Upper lobe of left lung (tissue), 6 donors: Measurements from ENCODE around the gene TFCP2. TPM values are rescaled to one million over a fixed set of nuclear protein-coding genes. Genes with fewer than 3 reads are reported as not detected.

ENCODE experiments used
- ATAC-seq, 2 donors: fragments of 200-7000 bp; cut with Tn5 transposase; one replicate each; pipeline ENCODE4 v1.9.1; 2022; ENCODE audit warnings: mild to moderate bottlenecking in 2 of 2, moderate library complexity in 2 of 2; ENCODE audit not compliant: low FRiP score in 2 of 2
- DNase-seq, 2 donors: peaks; one replicate each; pipeline ENCODE4 v3.0.0-alpha.2; 2019 to 2020
- H3K27ac ChIP-seq, 4 donors: fragments of 200-600 bp; sonication (generic); one replicate each; pipeline ENCODE4 v1.5.1; 2016 to 2019
- H3K27me3 ChIP-seq, 4 donors: fragments of 200-600 bp; sonication (generic); one replicate each; pipeline ENCODE4 v1.5.1; 2017 to 2019
- H3K36me3 ChIP-seq, 4 donors: fragments of 200-600 bp; sonication (generic); one replicate each; pipeline ENCODE4 v1.5.1; 2016 to 2019
- H3K4me1 ChIP-seq, 4 donors: fragments of 200-600 bp; sonication (generic); one replicate each; pipeline ENCODE4 v1.5.1; 2018 to 2019
- H3K4me3 ChIP-seq, 4 donors: fragments of 200-600 bp; sonication (generic); one replicate each; pipeline ENCODE4 v1.5.1; 2017 to 2019; ENCODE audit warnings: mild to moderate bottlenecking in 2 of 4, moderate library complexity in 1 of 4
- H3K9me3 ChIP-seq, 4 donors: fragments of 200-600 bp; sonication (generic); one replicate each; pipeline ENCODE4 v1.5.1; 2018 to 2019
- CTCF ChIP-seq, 6 experiments: fragments of 450-650 bp in 4 of 6; fragments of 200-600 bp in 2 of 6; sonication (generic) in 2 of 6; IDR thresholded peaks; one replicate each; pipeline ENCODE4 v1.5.1; 2016 to 2019; ENCODE audit warnings: antibody characterized with exemption in 6 of 6
- EP300 ChIP-seq, 4 donors: sonication (generic); formaldehyde crosslinking; IDR thresholded peaks; one replicate each; pipeline ENCODE4 v1.5.1; 2017; ENCODE audit warnings: antibody characterized with exemption in 4 of 4, control low read depth in 2 of 4
- POLR2A ChIP-seq, 4 donors: fragments of 450-650 bp; IDR thresholded peaks; one replicate each; pipeline ENCODE4 v1.5.1; 2016 to 2017; ENCODE audit warnings: antibody characterized with exemption in 4 of 4, mild to moderate bottlenecking in 2 of 4
- POLR2AphosphoS5 ChIP-seq, 2 donors: sonication (generic); formaldehyde crosslinking; IDR thresholded peaks; one replicate each; pipeline ENCODE4 v1.5.1; 2017; ENCODE audit warnings: antibody characterized with exemption in 2 of 2
- WGBS, 2 donors: methylation state at CpG; one replicate each; pipeline ENCODE4 v1.1.5; 2017 to 2018; 5-methylcytosine and 5-hydroxymethylcytosine counted together
- total RNA-seq, 6 donors: library from RNA; depleted of rRNA in 4 of 6; stranded (reverse); fragments of >200 nt in 4 of 6; gene quantifications; one replicate each; pipeline versions ENCODE4 v1.1.0 to v1.2.1, GENCODE V29; 2016 to 2021
- donor health status: DM: no; HTN: no; CAD: no; lungs with moderate emphysema.
- donor health status: DM: no; HTN: yes; CAD: no; lungs with severe emphysema.

Gene TFCP2
- total RNA-seq, 6 donors from 2014 or later = 9.6 to 23.3 (median 20.0) TPM

GRCh38 chr12:51210690-51211395, 37.9 kb upstream of the TFCP2 start:
- no peak for TF ChIP-seq CTCF (IDR thresholded peaks at IDR 0.05)
- no peak for TF ChIP-seq EP300 (IDR thresholded peaks at IDR 0.05)
- TF ChIP-seq POLR2AphosphoS5 (IDR thresholded peaks at IDR 0.05) = no peak
- no peak for TF ChIP-seq POLR2A (IDR thresholded peaks at IDR 0.05)

GRCh38 chr12:51209259-51209658, 36.3 kb upstream of the TFCP2 start:
- no peak for DNase-seq
- H3K4me3 ChIP-seq = no peak overlapping the region
- no peak overlapping the region for H3K27ac ChIP-seq
- WGBS, 2 donors = 97 to 98% methylated on average over 2 of the region's 2 CpGs
- H3K36me3 ChIP-seq = peaks cover 0 to 11% (median 0%) of the 10 kb centered on the region in 4 donors
- no peak for ATAC-seq
- TF ChIP-seq POLR2A (IDR thresholded peaks at IDR 0.05) (no peak), POLR2AphosphoS5 (IDR thresholded peaks at IDR 0.05) (no peak), CTCF (IDR thresholded peaks at IDR 0.05) (no peak), EP300 (IDR thresholded peaks at IDR 0.05) (no peak)
- no peaks in the 10 kb centered on the region for H3K9me3 ChIP-seq
- H3K27me3 ChIP-seq = no peaks in the 10 kb centered on the region
- H3K4me1 ChIP-seq = no peaks in the 10 kb centered on the region

More at GRCh38 chr12:51210690-51211395, 37.9 kb upstream of the TFCP2 start:
- Histone ChIP-seq H3K27me3 (no peaks in the 10 kb centered on the region), H3K36me3 (peaks cover 0 to 11% (median 0%) of the 10 kb centered on the region in 4 donors), H3K27ac (no peak overlapping the region), H3K4me3 (no peak overlapping the region), H3K9me3 (no peaks in the 10 kb centered on the region), H3K4me1 (no peaks in the 10 kb centered on the region)
- 72 to 78% methylated on average over 2 of the region's 2 CpGs for WGBS, 2 donors
- ATAC-seq (no peak), DNase-seq (no peak)

GRCh38 chr12:51208016-51208660, 35.2 kb upstream of the TFCP2 start:
- DNase-seq (no peak), ATAC-seq (no peak)
- TF ChIP-seq POLR2AphosphoS5 (IDR thresholded peaks at IDR 0.05) (no peak), CTCF (IDR thresholded peaks at IDR 0.05) (no peak), POLR2A (IDR thresholded peaks at IDR 0.05) (no peak), EP300 (IDR thresholded peaks at IDR 0.05) (no peak)
- no peak overlapping the region for H3K4me3 ChIP-seq
- no peaks in the 10 kb centered on the region for H3K27me3 ChIP-seq
- peaks cover 0 to 20% (median under 1%) of the 10 kb centered on the region in 4 donors for H3K36me3 ChIP-seq
- H3K4me1 ChIP-seq = no peaks in the 10 kb centered on the region
- H3K27ac ChIP-seq = no peak overlapping the region
- WGBS, 2 donors = 90 to 92% methylated on average over 7 of the region's 7 CpGs
- H3K9me3 ChIP-seq = no peaks in the 10 kb centered on the region

GRCh38 chr12:51205350-51205749, 32.4 kb upstream of the TFCP2 start:
- no peak for TF ChIP-seq POLR2A (IDR thresholded peaks at IDR 0.05)
- no peak for TF ChIP-seq POLR2AphosphoS5 (IDR thresholded peaks at IDR 0.05)
- TF ChIP-seq EP300 (IDR thresholded peaks at IDR 0.05) = no peak
- TF ChIP-seq CTCF (IDR thresholded peaks at IDR 0.05) = no peak
- 97% methylated on average over 6 of the region's 6 CpGs for WGBS, 2 donors
- no peaks in the 10 kb centered on the region for H3K27me3 ChIP-seq
- peaks cover 0 to 16% (median 2%) of the 10 kb centered on the region in 4 donors for H3K36me3 ChIP-seq
- H3K4me3 ChIP-seq = no peak overlapping the region
- H3K9me3 ChIP-seq = no peaks in the 10 kb centered on the region
- H3K4me1 ChIP-seq = no peaks in the 10 kb centered on the region
- ATAC-seq = no peak
- DNase-seq = no peak
- no peak overlapping the region for H3K27ac ChIP-seq
